Gastrocnemius medialis (tissue), 4 donors: ENCODE data around the gene TYW1.

ENCODE experiments used
- POLR2A ChIP-seq, 2 donors: fragments of 450-650 bp; IDR thresholded peaks; one replicate each; pipeline ENCODE4 v1.6.1; 2017; ENCODE audit warnings: antibody characterized with exemption in 2 of 2, mild to moderate bottlenecking in 2 of 2, moderate library complexity in 2 of 2
- TF ChIP-seq, protein P1 (sequence below), 5 experiments: fragments of 450-650 bp in 3 of 5; fragments of 200-600 bp in 2 of 5; sonication (generic) in 2 of 5; IDR thresholded peaks in 4 of 5; conservative IDR thresholded peaks in 1 of 5; 1 replicate in 4 of 5; 2 replicates in 1 of 5; pipeline ENCODE4 v1.5.1; 2016 to 2019; ENCODE audit warnings: antibody characterized with exemption in 5 of 5, mild to moderate bottlenecking in 3 of 5, moderate library complexity in 3 of 5

DNA sequence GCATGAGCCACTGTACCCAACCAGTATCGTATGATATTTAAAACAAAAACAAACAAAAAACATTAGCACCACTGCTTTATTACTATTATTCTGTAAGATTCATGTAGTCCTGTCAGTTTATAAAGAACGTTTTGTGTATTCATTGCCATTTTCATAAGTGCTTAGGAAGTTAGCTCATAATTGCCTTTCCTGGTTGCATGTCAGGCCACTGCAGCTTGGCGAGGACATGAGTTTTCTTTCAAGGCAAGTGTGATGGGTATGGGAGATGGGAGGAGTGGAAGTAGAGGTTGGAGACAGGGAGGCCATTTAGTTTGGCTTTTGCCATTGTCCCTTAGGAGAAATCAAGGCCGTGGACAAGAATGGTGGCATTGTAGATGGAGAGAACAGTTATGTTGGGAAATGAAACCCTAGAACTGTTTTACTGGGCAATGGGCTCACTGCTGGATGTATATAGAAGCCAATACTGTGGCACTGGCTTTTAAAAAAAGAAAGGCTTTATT is 48.9 kb downstream of the TYW1 start:
- TF ChIP-seq, protein P1, sequence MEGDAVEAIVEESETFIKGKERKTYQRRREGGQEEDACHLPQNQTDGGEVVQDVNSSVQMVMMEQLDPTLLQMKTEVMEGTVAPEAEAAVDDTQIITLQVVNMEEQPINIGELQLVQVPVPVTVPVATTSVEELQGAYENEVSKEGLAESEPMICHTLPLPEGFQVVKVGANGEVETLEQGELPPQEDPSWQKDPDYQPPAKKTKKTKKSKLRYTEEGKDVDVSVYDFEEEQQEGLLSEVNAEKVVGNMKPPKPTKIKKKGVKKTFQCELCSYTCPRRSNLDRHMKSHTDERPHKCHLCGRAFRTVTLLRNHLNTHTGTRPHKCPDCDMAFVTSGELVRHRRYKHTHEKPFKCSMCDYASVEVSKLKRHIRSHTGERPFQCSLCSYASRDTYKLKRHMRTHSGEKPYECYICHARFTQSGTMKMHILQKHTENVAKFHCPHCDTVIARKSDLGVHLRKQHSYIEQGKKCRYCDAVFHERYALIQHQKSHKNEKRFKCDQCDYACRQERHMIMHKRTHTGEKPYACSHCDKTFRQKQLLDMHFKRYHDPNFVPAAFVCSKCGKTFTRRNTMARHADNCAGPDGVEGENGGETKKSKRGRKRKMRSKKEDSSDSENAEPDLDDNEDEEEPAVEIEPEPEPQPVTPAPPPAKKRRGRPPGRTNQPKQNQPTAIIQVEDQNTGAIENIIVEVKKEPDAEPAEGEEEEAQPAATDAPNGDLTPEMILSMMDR (IDR thresholded peaks at IDR 0.05 in 4 of 5, conservative IDR thresholded peaks at IDR 0.05 in 1 of 5), result no peak
- TF ChIP-seq POLR2A (IDR thresholded peaks at IDR 0.05), result no peak
